T-cell (primary cell): ENCODE data around the gene VPS4A. TPM values are rescaled to one million over a fixed set of nuclear protein-coding genes. Genes with fewer than 3 reads are reported as not detected.

Source experiments
- ATAC-seq, 4 experiments: fragments of 200-7000 bp in 3 of 4; fragments of 150-1000 bp in 1 of 4; cut with Tn5 transposase; replicated peaks in 1 of 4; 1 replicate in 3 of 4; 2 replicates in 1 of 4; pipeline ENCODE4 v1.10.0; 2021; ENCODE audit warnings: moderate library complexity in 3 of 4, mild to moderate bottlenecking in 2 of 4, moderate number of reproducible peaks in 1 of 4
- CTCF ChIA-PET, 2 donors: fragments of 300-600 bp; sonication (Branson Sonifier 250); formaldehyde crosslinking; loops; one replicate each; lab custom pipeline; 2022; ENCODE audit warnings: antibody characterized with exemption in 2 of 2; lab: Charles Lee
- POLR2A ChIA-PET, 2 donors: fragments of 300-600 bp; sonication (Branson Sonifier 250); formaldehyde crosslinking; loops; one replicate each; lab custom pipeline; 2022; ENCODE audit warnings: antibody characterized with exemption in 2 of 2; lab: Charles Lee
- DNase-seq, 35 experiments: peaks; one replicate each; pipeline versions ENCODE4 v3.0.0 to v3.0.0-alpha.2; 2013 to 2023
- H3K27ac ChIP-seq: one replicate; pipeline ENCODE4 v1.5.1; 2013; ENCODE audit warnings: low read length
- H3K27me3 ChIP-seq, 2 experiments: replicated peaks in 1 of 2; 1 replicate in 1 of 2; 2 replicates in 1 of 2; pipeline versions ENCODE4 v1.6.1 to v1.7.0; 2013; ENCODE audit warnings: low read length in 1 of 2, mixed read lengths in 1 of 2; ENCODE audit not compliant: control insufficient read depth in 2 of 2, insufficient read depth in 2 of 2; ENCODE audit errors: extremely low read depth in 1 of 2
- H3K36me3 ChIP-seq, 2 donors: 1 replicate in 1 of 2; 2 replicates in 1 of 2; pipeline versions ENCODE4 v1.6.1 to v1.7.0; 2013; ENCODE audit warnings: low read length in 1 of 2; ENCODE audit not compliant: control insufficient read depth in 2 of 2, insufficient read depth in 1 of 2; ENCODE audit errors: extremely low read depth in 1 of 2
- H3K4me1 ChIP-seq, 2 experiments: 1 replicate in 1 of 2; 2 replicates in 1 of 2; pipeline versions ENCODE4 v1.6.1 to v1.7.0; 2013; ENCODE audit warnings: low read length in 2 of 2, mixed read lengths in 1 of 2; ENCODE audit not compliant: insufficient read depth in 2 of 2, control insufficient read depth in 1 of 2; ENCODE audit errors: extremely low read depth in 1 of 2
- H3K4me3 ChIP-seq, 2 donors: 1 replicate in 1 of 2; 2 replicates in 1 of 2; pipeline versions ENCODE4 v1.5.1 to v1.7.0; 2013; ENCODE audit warnings: mild to moderate bottlenecking in 2 of 2, low read length in 1 of 2, moderate library complexity in 1 of 2; ENCODE audit not compliant: control insufficient read depth in 1 of 2; ENCODE audit errors: extremely low read depth in 1 of 2
- H3K9me3 ChIP-seq: 2 replicates; pipeline ENCODE4 v1.7.0; 2013
- H3K27ac Mint-ChIP-seq, 2 donors: one replicate each; pipeline ENCODE4 v1.8.0; 2020 to 2021; ENCODE audit warnings: mild to moderate bottlenecking in 2 of 2, mixed read lengths in 2 of 2
- H3K27me3 Mint-ChIP-seq, 2 donors: one replicate each; pipeline ENCODE4 v1.8.0; 2021 to 2022; ENCODE audit warnings: mixed read lengths in 2 of 2
- H3K36me3 Mint-ChIP-seq: one replicate; pipeline ENCODE4 v1.8.0; 2021; ENCODE audit warnings: mixed read lengths
- H3K4me1 Mint-ChIP-seq, 3 donors: one replicate each; pipeline ENCODE4 v1.8.0; 2020 to 2022; ENCODE audit warnings: mixed read lengths in 3 of 3, mild to moderate bottlenecking in 1 of 3
- H3K4me3 Mint-ChIP-seq, 3 donors: one replicate each; pipeline ENCODE4 v1.8.0; 2020 to 2022; ENCODE audit warnings: mild to moderate bottlenecking in 3 of 3, mixed read lengths in 3 of 3, moderate library complexity in 3 of 3
- H3K9me3 Mint-ChIP-seq, 3 donors: one replicate each; pipeline ENCODE4 v1.8.0; 2020 to 2022; ENCODE audit warnings: mixed read lengths in 3 of 3
- WGBS: methylation state at CpG from one replicate; pipeline ENCODE4 v1.1.5; 2013; ENCODE audit warnings: missing lambda C conversion rate; ENCODE audit not compliant: insufficient coverage; 5-methylcytosine and 5-hydroxymethylcytosine counted together
- total RNA-seq, 35 experiments: library from RNA in 6 of 35; stranded (reverse) in 6 of 35; fragments of 120-200 nt in 1 of 35; gene quantifications; one replicate each; pipeline versions ENCODE4 v1.2.1 to v1.2.4 and lab custom pipeline; 2013 to 2026

Gene VPS4A
- total RNA-seq (10 to 100 TPM; 40.5 to 61.9 (median 55.9) TPM), total RNA-seq (lab: John Stamatoyannopoulos, UW) (30.9 to 58.1 (median 45.4) reads per million in 29 experiments)
- 31.3 TPM for total RNA-seq (2013)

- Mint-ChIP-seq H3K4me3 (peak within 1 kb of the TSS; percentile 98), H3K9me3 (no peaks in the 10 kb centered on the region), H3K27ac (peak within 1 kb of the TSS; percentile 95), H3K27me3 (no peaks in the 10 kb centered on the region), H3K36me3 (peaks cover 2% of the 10 kb centered on the region), H3K4me1 (peaks cover 31 to 35% (median 32%) of the 10 kb centered on the region in 3 donors)
- ATAC-seq (peak; percentile 92 to 99 (median 94)), DNase-seq (peak; percentile 92 to 98 (median 96))
- 13% methylated on average over 46 of the region's 70 CpGs for WGBS
- H3K4me1 ChIP-seq: peaks cover 4 to 36% of the 10 kb centered on the region in 2 experiments
- H3K4me3 ChIP-seq: peak within 1 kb of the TSS; percentile 38 to 67
- ChIA-PET CTCF (interaction anchor here (0.6 to 0.7 kb wide), 3 partner anchors 22 to 781 kb away, joined by 3 to 4 read pairs (median 3); no protein-coding TSS in a partner anchor), POLR2A (interaction anchor here in 1 of 2 donors (0.5 kb wide), 1 partner anchor 183 kb away, joined by 4 read pairs; no protein-coding TSS in a partner anchor)
- H3K27ac ChIP-seq: peak within 1 kb of the TSS; percentile 73
- H3K27me3 ChIP-seq: no peaks in the 10 kb centered on the region
- peaks cover 11 to 26% of the 10 kb centered on the region in 2 donors for H3K36me3 ChIP-seq
- no peaks in the 10 kb centered on the region for H3K9me3 ChIP-seq
These were observed at the start of gene VPS4A for GRCh38 chr16:69310653-69311532. Gene VPS4A, plus strand, starts transcription at chr16:69311350. Its CDS starts 162 bp downstream, at chr16:69311512.

- Histone ChIP-seq H3K4me1 (no peaks in the 10 kb centered on the region), H3K36me3 (peaks cover 0 to 9% of the 10 kb centered on the region in 2 donors), H3K27ac (no peak overlapping the region), H3K9me3 (no peaks in the 10 kb centered on the region), H3K4me3 (no peak overlapping the region), H3K27me3 (no peaks in the 10 kb centered on the region)
- no peaks in the 10 kb centered on the region for H3K9me3 Mint-ChIP-seq
- WGBS: no CpG with 5 or more reads among the region's 4 CpGs
- no peaks in the 10 kb centered on the region for H3K4me1 Mint-ChIP-seq
- peaks cover 27% of the 10 kb centered on the region for H3K36me3 Mint-ChIP-seq
- ATAC-seq (no peak), DNase-seq (no peak)
- no peak overlapping the region for H3K27ac Mint-ChIP-seq
- no peaks in the 10 kb centered on the region for H3K27me3 Mint-ChIP-seq
- H3K4me3 Mint-ChIP-seq: no peak overlapping the region
- POLR2A ChIA-PET: interaction anchor here in 1 of 2 donors (0.6 kb wide), 1 partner anchor 37 kb away, joined by 3 read pairs; no protein-coding TSS in a partner anchor
- CTCF ChIA-PET: interaction anchor here in 1 of 2 donors (0.6 kb wide), 1 partner anchor 572 kb away, joined by 3 read pairs; no protein-coding TSS in a partner anchor
These were observed 44.7 kb upstream of the VPS4A start for GRCh38 chr16:69266334-69267063.

DNA sequence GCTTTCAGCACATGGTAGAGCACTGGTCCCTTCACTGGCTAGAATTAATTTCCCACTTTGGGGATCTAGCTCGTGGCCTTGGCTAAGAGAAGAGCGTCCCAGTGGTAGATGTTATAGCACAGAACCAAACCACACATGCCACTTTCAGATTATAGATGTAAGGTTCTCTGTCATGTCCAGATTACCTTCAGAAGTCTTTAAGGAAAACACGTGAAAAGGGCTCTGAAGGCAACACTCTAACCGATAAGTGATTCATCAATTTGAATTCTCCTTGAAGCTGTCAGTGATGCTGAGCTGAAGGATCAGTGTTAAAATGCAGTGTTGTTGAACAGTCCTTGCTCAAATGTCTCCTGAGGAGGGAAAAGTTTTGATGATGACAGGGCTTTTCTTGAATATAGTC lies 43.5 kb upstream of the VPS4A start:
- ATAC-seq: no peak
- no peak overlapping the region for H3K4me3 Mint-ChIP-seq
- no peak for DNase-seq
- H3K27me3 ChIP-seq: no peaks in the 10 kb centered on the region
- H3K9me3 ChIP-seq: no peaks in the 10 kb centered on the region
- no peak overlapping the region for H3K27ac ChIP-seq
- no peaks in the 10 kb centered on the region for H3K27me3 Mint-ChIP-seq
- H3K4me1 Mint-ChIP-seq: no peaks in the 10 kb centered on the region
- 92% methylated on average over 2 of the region's 4 CpGs for WGBS
- no peaks in the 10 kb centered on the region for H3K9me3 Mint-ChIP-seq
- ChIA-PET CTCF (no interaction called here), POLR2A (no interaction called here)
- H3K4me3 ChIP-seq: no peak overlapping the region
- H3K36me3 ChIP-seq: peaks cover 0 to 9% of the 10 kb centered on the region in 2 donors
- H3K36me3 Mint-ChIP-seq: peaks cover 28% of the 10 kb centered on the region
- H3K4me1 ChIP-seq: no peaks in the 10 kb centered on the region
- H3K27ac Mint-ChIP-seq: no peak overlapping the region

- no CpG with 5 or more reads among the region's 3 CpGs for WGBS
- peaks cover 0 to 8% of the 10 kb centered on the region in 2 donors for H3K36me3 ChIP-seq
- Mint-ChIP-seq H3K9me3 (no peaks in the 10 kb centered on the region), H3K4me1 (peaks cover 0 to 1% (median 0%) of the 10 kb centered on the region in 3 donors), H3K4me3 (no peak overlapping the region), H3K27me3 (no peaks in the 10 kb centered on the region), H3K27ac (no peak overlapping the region), H3K36me3 (peaks cover 24% of the 10 kb centered on the region)
- H3K4me3 ChIP-seq: no peak overlapping the region
- ChIA-PET CTCF (no interaction called here), POLR2A (interaction anchor here in 1 of 2 donors (0.5 kb wide), 1 partner anchor 14 kb away, joined by 3 read pairs; no protein-coding TSS in a partner anchor)
- no peak for DNase-seq
- H3K4me1 ChIP-seq: no peaks in the 10 kb centered on the region
- no peak overlapping the region for H3K27ac ChIP-seq
- no peaks in the 10 kb centered on the region for H3K27me3 ChIP-seq
- no peaks in the 10 kb centered on the region for H3K9me3 ChIP-seq
- no peak for ATAC-seq
These were observed 40.8 kb upstream of the VPS4A start for GRCh38 chr16:69270395-69270794.

GRCh38 chr16:69270831-69271230 lies 40.3 kb upstream of the VPS4A start:
- Histone ChIP-seq H3K36me3 (peaks cover 0 to 8% of the 10 kb centered on the region in 2 donors), H3K4me3 (no peak overlapping the region), H3K27ac (no peak overlapping the region), H3K27me3 (no peaks in the 10 kb centered on the region), H3K4me1 (no peaks in the 10 kb centered on the region), H3K9me3 (no peaks in the 10 kb centered on the region)
- CTCF ChIA-PET: no interaction called here
- no peaks in the 10 kb centered on the region for H3K27me3 Mint-ChIP-seq
- ATAC-seq: no peak
- no CpG with 5 or more reads among the region's 2 CpGs for WGBS
- H3K4me3 Mint-ChIP-seq: no peak overlapping the region
- DNase-seq: no peak
- POLR2A ChIA-PET: no interaction called here
- H3K9me3 Mint-ChIP-seq: no peaks in the 10 kb centered on the region
- peaks cover 0 to 2% (median 0%) of the 10 kb centered on the region in 3 donors for H3K4me1 Mint-ChIP-seq
- no peak overlapping the region for H3K27ac Mint-ChIP-seq
- H3K36me3 Mint-ChIP-seq: peaks cover 24% of the 10 kb centered on the region

- ATAC-seq: no peak
- CTCF ChIA-PET: no interaction called here
- POLR2A ChIA-PET: no interaction called here
These were observed 38.1 kb upstream of the VPS4A start for GRCh38 chr16:69273009-69273408.

More at GRCh38 chr16:69273009-69273408, 38.1 kb upstream of the VPS4A start:
- H3K27ac ChIP-seq: no peak overlapping the region
- no peak for DNase-seq
- H3K27ac Mint-ChIP-seq: no peak overlapping the region
- H3K27me3 ChIP-seq: no peaks in the 10 kb centered on the region
- no peaks in the 10 kb centered on the region for H3K9me3 ChIP-seq
- peaks cover 0 to 2% (median 0%) of the 10 kb centered on the region in 3 donors for H3K4me1 Mint-ChIP-seq
- no peak overlapping the region for H3K4me3 ChIP-seq
- H3K36me3 ChIP-seq: peaks cover 0 to 8% of the 10 kb centered on the region in 2 donors
- H3K27me3 Mint-ChIP-seq: no peaks in the 10 kb centered on the region
- H3K36me3 Mint-ChIP-seq: peaks cover 20% of the 10 kb centered on the region
- no peak overlapping the region for H3K4me3 Mint-ChIP-seq
- WGBS: no CpG with 5 or more reads among the region's 4 CpGs
- H3K9me3 Mint-ChIP-seq: no peaks in the 10 kb centered on the region
- no peaks in the 10 kb centered on the region for H3K4me1 ChIP-seq
